ENCODE results near the gene FHIP1A. TPM values are rescaled to one million over a fixed set of nuclear protein-coding genes. Genes with fewer than 3 reads are reported as not detected.

Gene FHIP1A
- total and polyA plus RNA-seq, 4 donors = 0.50 to 3.8 (median 1.0) TPM

DNA sequence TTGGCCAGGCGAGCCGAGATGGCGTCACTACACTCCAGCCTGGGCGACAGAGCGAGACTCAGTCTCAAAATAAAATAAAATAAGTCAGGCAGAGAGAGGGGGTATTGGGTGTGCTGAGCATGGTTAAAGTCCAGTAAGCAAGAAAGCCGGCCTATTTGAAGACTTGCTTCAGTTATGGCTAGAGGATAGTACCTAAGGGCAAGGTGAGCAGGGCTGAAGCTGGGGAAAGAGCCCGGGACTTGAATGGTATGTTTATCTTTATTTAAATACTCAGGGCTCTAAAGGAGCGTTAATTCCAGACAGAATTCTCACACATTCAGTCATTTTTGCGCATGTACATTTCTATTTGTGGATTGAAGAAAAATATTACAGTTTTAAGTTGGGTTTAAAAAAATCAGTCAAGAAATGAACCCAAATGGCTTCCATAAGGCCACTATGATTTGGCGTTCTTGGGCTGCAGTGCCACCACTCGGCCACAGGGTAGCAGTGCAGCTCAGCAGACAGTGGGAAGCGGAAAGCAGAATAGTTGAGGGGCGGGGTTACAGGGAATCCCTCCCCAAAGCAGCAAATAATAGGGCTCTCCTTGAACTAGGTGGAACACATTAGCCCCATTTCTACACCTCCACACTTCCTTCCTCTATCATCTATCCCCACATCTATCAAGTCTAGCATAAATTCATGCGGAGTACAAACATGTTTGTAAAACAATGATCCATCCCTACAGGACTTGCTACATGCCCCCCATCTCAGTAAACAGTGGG, 46.4 kb upstream of the FHIP1A start:
- no peak overlapping the region for H3K27ac ChIP-seq (ENCODE audit: low read depth in 1 of 2, low read length in 2 of 2)
- peak; percentile 75 for DNase-seq (ENCODE audit: low spot score)
- H3K27me3 ChIP-seq (ENCODE audit: control insufficient read depth in 4 of 4, insufficient read depth in 4 of 4, low read length in 3 of 4) = no peaks in the 10 kb centered on the region
- H3K9me3 ChIP-seq (ENCODE audit: control insufficient read depth in 4 of 4, low read length in 3 of 4) = no peaks in the 10 kb centered on the region
- H3K9ac ChIP-seq (ENCODE audit: low read depth in 1 of 2, low read length in 2 of 2) = peak overlapping the region in 1 of 2 donors; percentile 38
- TF ChIP-seq RXRA (IDR thresholded peaks at IDR 0.05) (peak; percentile 26 to 74), RAD21 (IDR thresholded peaks at IDR 0.05) (peak; percentile 99), YY1 (IDR thresholded peaks at IDR 0.05) (peak; percentile 60), HNF4A (conservative IDR thresholded peaks at IDR 0.05) (peak in 1 of 2 donors; percentile 27), GABPA (IDR thresholded peaks at IDR 0.05 in 1 of 2, conservative IDR thresholded peaks at IDR 0.05 in 1 of 2) (no peak), JUND (IDR thresholded peaks at IDR 0.05) (no peak), FOXA1 (IDR thresholded peaks at IDR 0.05) (no peak)
- TF ChIP-seq, protein P1, sequence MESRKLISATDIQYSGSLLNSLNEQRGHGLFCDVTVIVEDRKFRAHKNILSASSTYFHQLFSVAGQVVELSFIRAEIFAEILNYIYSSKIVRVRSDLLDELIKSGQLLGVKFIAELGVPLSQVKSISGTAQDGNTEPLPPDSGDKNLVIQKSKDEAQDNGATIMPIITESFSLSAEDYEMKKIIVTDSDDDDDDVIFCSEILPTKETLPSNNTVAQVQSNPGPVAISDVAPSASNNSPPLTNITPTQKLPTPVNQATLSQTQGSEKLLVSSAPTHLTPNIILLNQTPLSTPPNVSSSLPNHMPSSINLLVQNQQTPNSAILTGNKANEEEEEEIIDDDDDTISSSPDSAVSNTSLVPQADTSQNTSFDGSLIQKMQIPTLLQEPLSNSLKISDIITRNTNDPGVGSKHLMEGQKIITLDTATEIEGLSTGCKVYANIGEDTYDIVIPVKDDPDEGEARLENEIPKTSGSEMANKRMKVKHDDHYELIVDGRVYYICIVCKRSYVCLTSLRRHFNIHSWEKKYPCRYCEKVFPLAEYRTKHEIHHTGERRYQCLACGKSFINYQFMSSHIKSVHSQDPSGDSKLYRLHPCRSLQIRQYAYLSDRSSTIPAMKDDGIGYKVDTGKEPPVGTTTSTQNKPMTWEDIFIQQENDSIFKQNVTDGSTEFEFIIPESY (IDR thresholded peaks at IDR 0.05) = no peak
- TF ChIP-seq, protein P2, sequence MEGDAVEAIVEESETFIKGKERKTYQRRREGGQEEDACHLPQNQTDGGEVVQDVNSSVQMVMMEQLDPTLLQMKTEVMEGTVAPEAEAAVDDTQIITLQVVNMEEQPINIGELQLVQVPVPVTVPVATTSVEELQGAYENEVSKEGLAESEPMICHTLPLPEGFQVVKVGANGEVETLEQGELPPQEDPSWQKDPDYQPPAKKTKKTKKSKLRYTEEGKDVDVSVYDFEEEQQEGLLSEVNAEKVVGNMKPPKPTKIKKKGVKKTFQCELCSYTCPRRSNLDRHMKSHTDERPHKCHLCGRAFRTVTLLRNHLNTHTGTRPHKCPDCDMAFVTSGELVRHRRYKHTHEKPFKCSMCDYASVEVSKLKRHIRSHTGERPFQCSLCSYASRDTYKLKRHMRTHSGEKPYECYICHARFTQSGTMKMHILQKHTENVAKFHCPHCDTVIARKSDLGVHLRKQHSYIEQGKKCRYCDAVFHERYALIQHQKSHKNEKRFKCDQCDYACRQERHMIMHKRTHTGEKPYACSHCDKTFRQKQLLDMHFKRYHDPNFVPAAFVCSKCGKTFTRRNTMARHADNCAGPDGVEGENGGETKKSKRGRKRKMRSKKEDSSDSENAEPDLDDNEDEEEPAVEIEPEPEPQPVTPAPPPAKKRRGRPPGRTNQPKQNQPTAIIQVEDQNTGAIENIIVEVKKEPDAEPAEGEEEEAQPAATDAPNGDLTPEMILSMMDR (IDR thresholded peaks at IDR 0.05; ENCODE audit: low read depth, low read length, missing input control) = peak; percentile 99
- H3K4me3 ChIP-seq (ENCODE audit: low read depth in 1 of 3, low read length in 3 of 3) = no peak overlapping the region
- no peaks in the 10 kb centered on the region for H3K36me3 ChIP-seq (ENCODE audit: control insufficient read depth in 4 of 4, insufficient read depth in 3 of 4, low read depth in 1 of 4, low read length in 3 of 4)
- whole genome bisulfite sequencing = 47% methylated on average over 14 of the region's 14 CpGs
- H3K4me1 ChIP-seq (ENCODE audit: control insufficient read depth in 4 of 4, insufficient read depth in 4 of 4, low read length in 3 of 4) = peaks cover 0 to 5% (median 0%) of the 10 kb centered on the region in 4 donors

DNA sequence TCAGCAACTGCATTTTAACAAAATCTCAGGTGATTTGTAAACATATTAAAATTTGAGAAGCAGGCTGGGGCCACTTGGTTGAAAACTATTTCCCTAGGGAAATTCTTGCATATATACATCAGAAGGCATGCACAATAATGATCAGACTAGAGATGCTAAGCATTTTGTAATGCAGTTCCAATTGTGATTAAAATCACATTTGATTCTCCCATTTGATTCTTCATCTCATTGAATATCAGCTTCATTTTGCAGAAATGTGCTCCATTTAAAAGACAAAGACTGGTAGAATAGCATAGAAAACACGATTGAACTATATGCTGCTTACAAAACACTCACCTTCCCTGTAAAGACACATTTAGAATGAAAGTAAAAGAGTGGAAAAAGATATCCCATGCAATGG, 32.4 kb upstream of the FHIP1A start:
- H3K27ac ChIP-seq (ENCODE audit: low read depth in 1 of 2, low read length in 2 of 2) = no peak overlapping the region
- H3K9ac ChIP-seq (ENCODE audit: low read depth in 1 of 2, low read length in 2 of 2) = no peak overlapping the region
- H3K4me1 ChIP-seq (ENCODE audit: control insufficient read depth in 4 of 4, insufficient read depth in 4 of 4, low read length in 3 of 4) = no peaks in the 10 kb centered on the region
- no peaks in the 10 kb centered on the region for H3K36me3 ChIP-seq (ENCODE audit: control insufficient read depth in 4 of 4, insufficient read depth in 3 of 4, low read depth in 1 of 4, low read length in 3 of 4)
- no peak overlapping the region for H3K4me3 ChIP-seq (ENCODE audit: low read depth in 1 of 3, low read length in 3 of 3)
- 82% methylated on average over 1 of the region's 1 CpG for WGBS
- no peak for TF ChIP-seq YY1 (IDR thresholded peaks at IDR 0.05)
- TF ChIP-seq TAF1 (conservative IDR thresholded peaks at IDR 0.05) = no peak
- TF ChIP-seq FOXA2 (IDR thresholded peaks at IDR 0.05) = no peak
- TF ChIP-seq HNF4G (IDR thresholded peaks at IDR 0.05) = no peak
- TF ChIP-seq RXRA (IDR thresholded peaks at IDR 0.05) = no peak
- TF ChIP-seq, protein P2 (IDR thresholded peaks at IDR 0.05; ENCODE audit: low read depth, low read length, missing input control) = no peak
- no peak for TF ChIP-seq GABPA (IDR thresholded peaks at IDR 0.05 in 1 of 2, conservative IDR thresholded peaks at IDR 0.05 in 1 of 2)
- no peak for DNase-seq (ENCODE audit: low spot score)
- H3K27me3 ChIP-seq (ENCODE audit: control insufficient read depth in 4 of 4, insufficient read depth in 4 of 4, low read length in 3 of 4) = no peaks in the 10 kb centered on the region
- H3K9me3 ChIP-seq (ENCODE audit: control insufficient read depth in 4 of 4, low read length in 3 of 4) = no peaks in the 10 kb centered on the region
